HG03159 (cell line): ENCODE data around the gene TNS3.

Source experiments
- ATAC-seq: cut with Tn5 transposase; IDR thresholded peaks from one replicate; pipeline ENCODE4 v1.9.1; 2021; ENCODE audit warnings: mild to moderate bottlenecking, moderate library complexity; ENCODE audit not compliant: unreplicated experiment

Gene TNS3

DNA sequence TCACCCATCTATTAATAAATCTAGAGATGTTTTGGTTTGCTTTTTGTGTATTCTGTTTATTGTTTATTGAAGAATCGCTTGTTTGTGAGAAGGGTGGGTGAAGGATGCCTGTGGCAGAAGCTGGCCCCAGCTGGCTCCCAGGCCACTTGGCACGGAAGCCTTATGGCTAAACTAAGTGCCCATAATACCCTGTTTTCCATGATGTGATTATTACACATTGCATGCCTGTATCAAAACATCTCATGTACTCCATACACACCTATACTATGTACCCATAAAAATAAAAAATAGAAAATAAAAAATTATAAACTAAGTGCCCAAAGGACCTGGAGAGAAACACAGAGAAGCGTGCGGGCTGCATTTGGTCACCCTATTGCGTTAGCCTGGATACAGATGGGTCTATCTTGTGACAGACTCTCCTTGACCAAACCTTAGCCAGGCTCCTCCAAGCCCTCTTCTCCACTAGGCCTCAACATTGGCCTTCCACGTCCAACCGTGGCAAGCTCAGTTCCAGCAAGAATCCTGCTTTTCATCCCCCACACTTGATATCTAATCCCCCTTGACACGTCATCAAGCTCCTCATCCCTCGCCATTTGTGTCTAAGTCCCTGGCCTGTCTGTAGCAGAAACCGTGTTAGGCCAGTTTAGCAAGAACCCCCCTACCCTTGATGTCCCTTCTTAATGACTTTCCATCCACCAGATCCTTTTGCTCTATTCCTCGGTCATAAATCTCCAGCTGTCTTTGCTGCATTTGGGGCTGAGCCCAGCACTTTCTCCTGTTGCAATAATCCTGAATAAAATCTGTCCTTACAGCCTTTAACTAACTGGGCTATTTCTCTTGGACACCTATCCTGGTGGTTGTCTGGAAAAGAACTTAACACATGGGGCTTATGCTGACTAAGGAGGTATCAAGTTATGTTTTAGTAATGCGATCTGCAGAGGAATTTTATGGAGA, 245.2 kb downstream of the TNS3 start:
- ATAC-seq, result no peak

GRCh38 chr7:47335557-47336471, 246.1 kb downstream of the TNS3 start:
- no peak for ATAC-seq

DNA sequence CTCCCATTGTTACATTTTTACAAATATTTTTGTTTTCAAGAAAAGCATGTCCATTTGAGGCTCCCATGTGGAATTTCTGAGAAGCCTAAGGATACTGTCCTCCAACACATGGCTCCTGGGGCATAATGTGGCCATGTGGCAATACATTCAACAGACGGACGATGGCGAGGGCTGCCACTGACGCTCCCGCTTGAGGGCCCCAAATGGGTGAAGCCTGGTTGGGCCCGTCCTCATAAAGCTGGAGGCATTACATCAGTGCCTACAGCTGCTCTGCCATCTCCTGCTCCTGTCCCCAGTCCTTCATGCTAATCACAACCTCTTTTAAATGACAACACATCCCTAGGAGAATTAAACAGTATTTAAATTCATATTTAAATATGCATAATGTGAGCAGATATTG, 246.8 kb downstream of the TNS3 start:
- ATAC-seq, result no peak

DNA sequence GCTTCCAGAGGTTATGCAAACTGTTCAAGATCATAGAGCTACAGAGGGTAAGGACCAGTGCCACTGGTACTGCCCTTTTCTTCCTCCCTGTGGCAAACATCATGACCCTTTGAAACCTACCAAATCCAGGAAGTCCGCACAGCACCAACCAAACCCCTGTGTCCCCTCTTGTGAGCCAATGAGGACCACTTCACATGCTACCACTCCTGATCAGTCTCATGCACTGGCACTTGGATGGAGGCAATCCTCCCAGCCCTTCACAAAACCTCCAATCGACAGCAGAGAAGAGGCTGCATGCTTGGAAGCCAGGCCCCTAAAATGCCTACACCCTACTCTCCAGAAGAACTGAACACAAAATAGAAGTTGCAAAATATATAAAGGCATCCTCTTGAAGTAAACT, 248.0 kb downstream of the TNS3 start:
- no peak for ATAC-seq

DNA sequence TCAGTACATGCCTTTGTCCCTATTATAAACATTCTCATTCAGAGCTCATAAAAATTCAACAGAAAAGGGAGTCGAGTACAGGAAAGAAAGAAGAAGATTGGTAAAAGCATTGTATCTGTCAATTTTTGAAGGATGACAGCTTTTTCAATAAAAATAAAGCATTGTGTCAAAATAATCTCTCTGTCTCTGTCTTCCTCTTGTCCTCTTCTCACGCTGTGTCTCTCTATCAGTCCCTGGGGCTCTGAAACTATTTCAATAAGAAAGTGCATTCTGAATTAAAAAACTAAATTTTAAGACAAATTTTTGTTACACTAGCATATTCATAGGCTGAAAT, 248.4 kb downstream of the TNS3 start:
- ATAC-seq, result no peak

GRCh38 chr7:47332681-47333553, 249.0 kb downstream of the TNS3 start:
- no peak for ATAC-seq

DNA sequence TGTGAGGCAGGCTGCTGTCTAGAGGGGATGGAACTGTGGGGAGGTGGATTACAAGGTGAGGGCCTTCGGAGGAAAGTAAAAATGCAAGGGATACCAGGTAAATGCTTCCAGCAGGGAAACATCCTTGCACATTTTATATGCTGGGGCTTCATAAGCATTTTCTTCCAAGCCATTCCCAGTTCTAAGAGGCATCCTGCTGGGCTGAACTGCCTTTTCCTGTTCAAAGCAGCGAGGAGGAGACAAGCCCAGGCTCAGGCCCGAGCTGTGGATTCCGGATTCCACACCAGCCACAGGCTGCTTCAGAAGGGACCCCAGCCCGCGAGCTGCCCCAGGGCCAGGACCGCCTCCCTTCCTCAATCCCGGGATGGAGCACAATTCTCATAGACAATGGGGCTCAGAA, 249.7 kb downstream of the TNS3 start:
- no peak for ATAC-seq

DNA sequence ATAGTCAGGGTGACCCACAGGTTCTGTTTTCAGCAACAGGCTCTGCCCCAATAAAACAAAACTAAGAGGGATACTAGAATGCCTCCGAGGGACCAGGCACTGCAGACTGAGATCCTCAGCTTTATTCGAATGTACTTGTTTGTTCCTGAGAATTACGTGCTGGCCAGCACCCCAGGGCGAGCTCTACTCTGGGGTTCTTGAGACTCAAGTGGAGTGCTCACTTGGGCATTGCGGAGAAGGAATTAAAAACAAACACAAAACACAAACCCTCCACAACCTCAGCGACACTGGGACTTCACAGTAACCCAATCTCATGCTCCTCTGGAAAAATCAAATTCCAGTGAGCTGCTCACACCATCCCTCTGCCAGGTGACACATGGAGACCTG, 250.7 kb downstream of the TNS3 start:
- ATAC-seq, result no peak

GRCh38 chr7:47330561-47331178, 251.2 kb downstream of the TNS3 start:
- no peak for ATAC-seq

- no peak for ATAC-seq
Observed at GRCh38 chr7:47330026-47330425, 251.9 kb downstream of the TNS3 start.

DNA sequence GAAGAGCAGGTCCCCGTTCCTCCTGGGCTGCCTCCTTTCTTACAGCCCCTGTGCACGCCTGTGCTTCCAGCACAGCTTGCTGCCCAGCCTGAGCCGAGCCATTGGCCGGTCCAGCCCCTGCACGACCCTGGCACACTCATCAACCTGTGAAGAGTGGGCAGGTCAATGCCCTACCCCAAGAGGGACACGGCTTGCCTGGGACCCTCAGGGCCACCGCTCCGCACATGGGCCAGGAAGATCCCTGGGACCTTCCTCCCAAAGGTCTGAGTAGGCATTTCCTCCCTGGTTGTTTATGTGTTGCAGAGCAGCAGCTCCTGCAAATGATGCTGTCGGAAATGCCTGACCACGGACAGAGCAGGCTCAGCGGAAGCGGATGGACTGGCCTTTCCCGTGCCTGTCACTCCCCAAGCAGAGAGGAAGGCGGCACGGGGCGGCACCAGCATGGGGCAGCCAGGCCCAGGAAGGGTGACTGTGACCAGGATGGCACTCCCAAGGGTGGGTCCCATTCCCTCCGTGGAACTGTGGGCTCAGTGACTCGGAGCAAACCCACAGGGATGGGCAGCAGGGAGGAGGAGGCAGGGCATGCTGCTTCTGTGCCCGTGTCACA, 252.5 kb downstream of the TNS3 start:
- ATAC-seq, result no peak

DNA sequence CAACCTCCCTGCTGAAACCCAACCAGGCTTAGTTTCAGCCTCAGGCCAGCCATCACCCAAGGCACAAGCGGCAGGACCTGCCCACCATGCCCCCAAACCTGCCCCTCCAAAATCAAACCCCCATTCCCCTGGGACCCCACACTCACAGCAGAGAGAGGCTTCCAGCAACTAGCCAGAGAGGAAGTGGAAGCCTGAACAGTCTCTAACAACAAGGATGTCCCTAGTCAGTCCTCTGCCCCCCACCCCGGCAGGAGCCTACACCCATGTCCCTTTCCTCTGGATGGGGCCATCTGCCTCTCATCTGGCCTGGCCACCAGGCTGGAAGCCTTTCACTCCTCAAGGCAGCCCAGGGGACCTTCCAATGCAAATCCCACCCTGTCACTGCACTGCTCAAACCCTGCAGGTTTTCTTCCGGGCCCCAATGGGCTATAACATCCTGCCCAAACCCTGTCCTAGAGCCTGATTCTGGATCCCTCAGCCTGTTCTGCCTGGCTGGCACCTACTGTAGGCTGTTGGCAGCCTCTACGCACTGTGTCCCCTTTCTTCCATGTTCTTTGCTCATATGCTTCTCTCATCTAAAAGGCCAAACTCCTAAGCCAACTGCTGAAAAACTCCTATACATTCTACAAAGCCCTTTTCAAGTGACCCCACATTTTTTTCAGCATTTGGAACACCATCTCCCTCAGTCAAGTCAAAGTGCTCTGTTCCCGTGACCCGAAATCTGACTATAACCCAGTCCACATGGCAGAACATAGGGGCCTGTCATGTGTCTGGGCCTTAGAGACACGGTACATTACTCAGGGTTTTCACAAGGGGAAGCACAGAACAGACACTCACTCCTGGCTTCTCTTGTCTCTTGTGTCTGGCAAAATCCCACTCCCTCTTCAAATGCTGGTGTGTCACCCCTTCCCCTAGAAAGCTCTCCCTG, 253.3 kb downstream of the TNS3 start:
- no peak for ATAC-seq

DNA sequence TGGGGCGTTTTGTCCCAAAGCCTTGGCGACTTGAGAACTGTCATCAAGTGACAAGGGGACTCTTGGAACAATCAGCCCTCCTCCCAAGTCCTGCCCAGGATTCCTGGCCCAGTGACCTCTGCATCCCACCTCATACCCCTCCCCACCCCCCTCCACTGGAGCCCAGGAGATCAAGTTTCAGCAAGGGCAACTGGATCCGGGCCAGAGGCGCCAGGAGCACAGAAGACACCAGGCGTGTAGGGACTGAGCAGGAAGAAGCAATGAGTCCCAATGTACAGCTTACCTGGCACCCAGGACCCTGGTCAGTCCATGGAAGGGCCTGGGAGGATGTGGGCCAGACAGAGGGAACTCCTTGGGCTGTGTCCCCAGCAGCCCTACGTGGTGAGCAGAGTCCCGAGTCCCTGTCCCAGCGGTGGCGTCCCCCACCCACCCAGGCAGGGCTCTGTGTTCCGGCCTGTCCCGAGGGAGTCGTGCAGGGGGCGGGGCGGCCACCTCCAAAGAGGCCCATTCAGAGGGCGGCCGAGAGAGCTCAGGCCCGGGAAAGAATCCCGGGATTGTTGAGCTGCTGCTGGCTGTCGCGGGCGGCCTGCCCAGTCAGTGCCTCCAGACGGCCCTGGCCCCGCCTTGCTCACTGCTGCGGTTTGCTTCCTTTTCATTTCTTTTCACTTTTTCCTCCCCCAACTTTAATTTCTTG, 254.1 kb downstream of the TNS3 start:
- no peak for ATAC-seq

DNA sequence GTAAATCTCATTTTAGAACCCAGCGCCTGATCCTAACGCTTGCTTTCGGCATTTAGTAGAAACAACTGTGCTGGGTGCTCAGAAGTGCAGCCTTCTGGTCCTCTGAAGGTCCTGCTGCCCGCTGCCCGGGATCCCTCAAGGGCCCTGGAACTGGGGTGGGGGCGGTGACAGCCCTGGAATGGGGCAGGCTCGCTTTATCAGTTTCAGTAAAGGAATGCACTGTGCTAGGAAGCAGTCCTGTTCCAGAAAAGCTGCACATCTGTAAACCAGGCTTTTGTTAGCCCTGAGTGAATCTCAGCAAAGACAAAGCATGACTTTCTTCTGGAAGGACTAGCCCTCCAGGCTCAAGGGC, 254.6 kb downstream of the TNS3 start:
- ATAC-seq, result no peak

DNA sequence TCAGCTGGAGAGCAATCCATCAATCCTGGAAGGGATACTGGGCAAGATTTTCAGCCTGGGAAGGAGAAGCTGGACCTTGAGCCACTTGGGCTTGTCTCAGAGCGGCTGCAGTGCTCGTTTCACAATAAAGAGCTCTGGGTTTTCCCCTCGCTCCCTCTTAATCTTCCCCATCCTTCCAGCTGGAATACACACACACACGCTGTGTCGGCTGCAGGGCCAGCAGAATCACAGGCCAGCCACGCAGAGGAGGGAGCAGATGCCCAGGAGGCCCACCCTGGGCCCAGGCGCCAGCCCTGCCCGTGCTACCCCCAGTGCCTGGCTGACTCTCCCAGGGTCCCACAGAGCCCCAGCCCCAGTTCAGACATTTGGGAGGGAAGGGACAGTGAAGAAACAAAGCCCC, 255.1 kb downstream of the TNS3 start:
- ATAC-seq, result no peak

- no peak for ATAC-seq
Observed at GRCh38 chr7:47326220-47326619, 255.7 kb downstream of the TNS3 start.

DNA sequence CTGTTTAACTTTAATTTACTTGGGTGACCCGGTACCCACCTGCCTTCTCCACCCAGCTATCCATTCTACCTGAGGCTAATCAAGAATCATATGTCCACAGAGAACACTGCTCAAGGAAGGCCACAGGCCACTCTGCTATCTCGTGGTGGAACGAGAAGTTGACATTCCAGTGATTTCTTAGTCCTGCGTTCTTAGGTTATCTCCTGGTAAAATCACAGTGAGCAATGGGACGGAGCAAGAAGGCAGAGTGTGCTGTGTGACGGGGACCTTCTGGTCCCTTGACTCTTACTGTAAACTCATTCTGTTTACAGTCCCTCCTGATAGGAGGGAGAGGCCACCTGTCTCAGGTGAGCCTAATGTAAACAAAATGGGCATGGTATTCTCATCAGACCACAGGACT, 256.6 kb downstream of the TNS3 start:
- no peak for ATAC-seq

DNA sequence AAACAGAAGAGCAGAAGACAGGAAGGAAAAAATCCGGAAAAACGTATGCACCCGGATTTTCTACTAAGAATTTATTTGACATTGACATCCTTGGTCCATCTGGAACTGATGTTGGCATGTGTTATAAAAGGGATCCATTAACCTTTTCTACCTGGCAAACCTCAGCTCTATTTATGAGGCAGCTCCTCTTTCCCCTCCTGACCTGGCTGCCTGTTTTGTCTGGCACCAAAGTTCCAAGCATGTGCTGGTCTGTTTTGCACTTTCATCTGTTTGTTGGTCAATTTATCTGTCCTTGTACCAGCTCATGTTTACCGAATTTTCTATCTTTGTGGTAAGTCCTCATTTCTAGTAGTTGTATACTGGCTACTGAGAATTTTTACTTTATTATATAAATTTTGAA, 258.0 kb downstream of the TNS3 start:
- ATAC-seq, result no peak

DNA sequence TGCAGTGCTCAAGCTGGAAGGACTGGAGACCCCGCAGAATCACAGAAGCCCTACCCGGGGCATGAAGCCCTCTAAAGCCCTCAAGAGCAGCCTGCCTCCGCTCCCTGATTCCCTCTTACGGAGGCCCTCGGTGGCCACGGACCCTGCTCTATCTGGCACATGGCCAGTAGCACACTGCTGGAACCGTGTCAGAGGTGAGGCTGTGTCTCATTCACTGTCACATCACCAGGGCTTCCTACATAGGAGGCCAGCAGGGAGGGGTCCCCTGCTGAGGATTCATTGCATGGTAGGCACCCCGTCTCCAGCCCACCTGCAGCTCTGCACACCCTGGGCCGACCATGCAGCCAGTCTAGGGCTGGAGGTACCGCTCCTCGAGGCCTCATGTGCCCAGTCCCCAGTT, 259.2 kb downstream of the TNS3 start:
- ATAC-seq, result no peak
